Measurements from ENCODE around the gene STXBP2. TPM values are rescaled to one million over a fixed set of nuclear protein-coding genes. Genes with fewer than 3 reads are reported as not detected.
A peak's percentile ranks its signal among the peaks of the same experiment; 100 is the strongest.

STXBP2 gene
- 8.4 TPM for total RNA-seq
- long read RNA-seq, transcript STXBP2-201 (19 exons, 1,876 nt), result major isoform, 7 of 9 reads
- long read RNA-seq, partial matches to known transcripts, result 0 of 9 reads
- long read RNA-seq, other reads (novel, unspliced or antisense), result 2 of 9 reads

- intact Hi-C loops (cut with DNase I), result no loop called here
- ATAC-seq (peak; percentile 59), DNase-seq (ENCODE audit: missing footprints) (peak; percentile 92)
Observed at GRCh38 chr19:7636691-7637373, at the start of gene STXBP2. Gene STXBP2, plus strand, starts transcription at chr19:7637110. Its CDS starts 40 bp downstream, at chr19:7637150.

GRCh38 chr19:7589822-7590221, 47.1 kb upstream of the STXBP2 start:
- ATAC-seq, result no peak
- no peak for DNase-seq (ENCODE audit: missing footprints)
- intact Hi-C loops (cut with DNase I), result no loop called here

GRCh38 chr19:7590256-7590655, 46.7 kb upstream of the STXBP2 start:
- DNase-seq (ENCODE audit: missing footprints), result no peak
- intact Hi-C loops (cut with DNase I), result no loop called here
- ATAC-seq, result no peak

GRCh38 chr19:7595466-7596133, 41.3 kb upstream of the STXBP2 start, which contains the start of gene CAMSAP3:
Gene CAMSAP3, plus strand, starts transcription at chr19:7595863. Its CDS starts 140 bp downstream, at chr19:7596003.
- intact Hi-C loops (cut with DNase I), result no loop called here
- DNase-seq (ENCODE audit: missing footprints) (no peak), ATAC-seq (no peak)

GRCh38 chr19:7596211-7596937, 40.5 kb upstream of the STXBP2 start:
- DNase-seq (ENCODE audit: missing footprints) (no peak), ATAC-seq (no peak)
- intact Hi-C loops (cut with DNase I), result no loop called here

- intact Hi-C loops (cut with DNase I), result no loop called here
- ATAC-seq, result no peak
- no peak for DNase-seq (ENCODE audit: missing footprints)
Observed at GRCh38 chr19:7597689-7598088, 39.2 kb upstream of the STXBP2 start.

GRCh38 chr19:7598180-7598579, 38.7 kb upstream of the STXBP2 start:
- DNase-seq (ENCODE audit: missing footprints), result no peak
- no peak for ATAC-seq
- intact Hi-C loops (cut with DNase I), result no loop called here

- ATAC-seq (no peak), DNase-seq (ENCODE audit: missing footprints) (no peak)
- intact Hi-C loops (cut with DNase I), result no loop called here
Observed at GRCh38 chr19:7600721-7601120, 36.2 kb upstream of the STXBP2 start.

- DNase-seq (ENCODE audit: missing footprints), result no peak
- intact Hi-C loops (cut with DNase I), result no loop called here
- ATAC-seq, result no peak
Observed at GRCh38 chr19:7602240-7602934, 34.5 kb upstream of the STXBP2 start.

GRCh38 chr19:7602935-7603497, 33.9 kb upstream of the STXBP2 start:
- no peak for ATAC-seq
- intact Hi-C loops (cut with DNase I), result no loop called here
- DNase-seq (ENCODE audit: missing footprints), result no peak

GRCh38 chr19:7603919-7604318, 33.0 kb upstream of the STXBP2 start:
- no peak for DNase-seq (ENCODE audit: missing footprints)
- no peak for ATAC-seq
- intact Hi-C loops (cut with DNase I), result no loop called here

GRCh38 chr19:7605490-7606222, 31.3 kb upstream of the STXBP2 start:
- intact Hi-C loops (cut with DNase I), result no loop called here
- no peak for ATAC-seq
- DNase-seq (ENCODE audit: missing footprints), result no peak

- intact Hi-C loops (cut with DNase I), result no loop called here
- ATAC-seq, result peak; percentile 16
- no peak for DNase-seq (ENCODE audit: missing footprints)
Observed at GRCh38 chr19:7606289-7606688, 30.6 kb upstream of the STXBP2 start.

GRCh38 chr19:7607212-7607873, 29.6 kb upstream of the STXBP2 start:
- no peak for ATAC-seq
- no peak for DNase-seq (ENCODE audit: missing footprints)
- intact Hi-C loops (cut with DNase I), result no loop called here

GRCh38 chr19:7607874-7608560, 28.9 kb upstream of the STXBP2 start:
- no peak for ATAC-seq
- intact Hi-C loops (cut with DNase I), result no loop called here
- no peak for DNase-seq (ENCODE audit: missing footprints)

GRCh38 chr19:7610491-7611240, 26.2 kb upstream of the STXBP2 start:
- ATAC-seq (no peak), DNase-seq (ENCODE audit: missing footprints) (no peak)
- intact Hi-C loops (cut with DNase I), result no loop called here

Data from Right ventricle myocardium inferior (tissue), 1 donor.